Measurements from ENCODE around the gene ADAMTS1.
"Not testable (repeated sequence)": the region's sequence is repeated elsewhere in the genome, so short reads cannot be mapped to it uniquely, and the experiment has no call there.

The ADAMTS1 gene

GRCh38 chr21:26845066-26845758 is at the start of gene ADAMTS1:
ADAMTS1 (minus strand) TSS chr21:26845409; CDS start chr21:26844954, 455 bp downstream.
- peak; percentile 95 for DNase-seq (ENCODE audit: low spot score)

DNA sequence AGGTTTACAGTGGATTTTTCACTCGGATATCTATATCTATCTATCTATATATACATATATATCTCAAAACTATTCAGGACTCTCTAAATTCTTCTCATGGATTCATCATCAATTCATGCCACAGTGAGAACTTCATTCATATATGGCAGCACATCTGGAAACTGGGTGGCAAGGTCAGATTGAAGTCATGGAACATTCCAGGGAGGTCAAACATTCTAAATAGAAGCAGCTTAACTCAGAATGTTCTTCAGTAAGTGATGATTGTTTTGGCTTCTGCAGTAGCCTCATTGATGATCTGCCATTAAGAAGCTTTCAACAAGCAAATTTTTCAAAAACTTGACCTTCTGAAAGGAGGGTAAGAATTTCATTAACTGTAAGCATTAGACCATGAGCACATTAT is 46.9 kb upstream of the ADAMTS1 start:
- DNase-seq (ENCODE audit: low spot score) = no peak

- DNase-seq (ENCODE audit: low spot score) = no peak
Measured at GRCh38 chr21:26888931-26889330, 43.7 kb upstream of the ADAMTS1 start.

DNA sequence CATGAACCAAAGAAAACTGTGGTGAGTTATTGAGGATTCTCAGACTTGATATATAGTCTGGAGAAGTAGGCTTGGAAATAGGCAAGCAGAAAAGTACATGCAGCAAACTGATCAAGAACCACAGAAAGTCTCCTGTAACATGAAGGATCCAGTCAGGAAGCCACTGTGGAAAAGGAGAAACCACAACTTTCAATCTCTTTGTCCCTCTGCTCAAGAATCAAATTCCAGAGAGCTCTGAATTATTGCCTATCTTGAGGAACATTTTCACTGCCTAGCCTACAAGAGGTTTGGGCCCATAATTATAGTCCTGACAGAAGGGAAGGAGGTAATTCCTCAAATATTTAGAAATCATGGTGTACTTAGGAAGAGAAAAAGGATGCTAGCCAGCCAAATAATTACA is 43.0 kb upstream of the ADAMTS1 start:
- no peak for DNase-seq (ENCODE audit: low spot score)

DNA sequence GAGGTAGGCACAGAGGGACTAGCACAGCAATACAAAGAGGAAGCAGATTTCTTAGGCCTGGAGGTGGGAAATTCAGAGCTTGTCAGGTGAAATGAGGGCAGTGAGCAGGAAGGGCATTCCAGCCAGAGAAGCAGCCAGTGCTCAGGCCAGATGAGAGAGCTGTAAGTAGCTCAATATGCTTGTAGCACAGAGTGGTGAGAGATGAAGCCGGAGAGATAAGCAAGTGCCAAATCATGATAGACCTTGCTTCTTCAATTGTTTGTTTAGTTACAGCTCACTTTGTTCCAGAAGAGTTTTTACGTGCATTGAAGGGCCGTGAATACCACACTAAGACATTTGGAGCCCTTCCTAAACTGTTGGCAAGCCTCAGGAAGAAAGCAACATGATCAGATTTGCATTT is 42.0 kb upstream of the ADAMTS1 start:
- no peak for DNase-seq (ENCODE audit: low spot score)

DNA sequence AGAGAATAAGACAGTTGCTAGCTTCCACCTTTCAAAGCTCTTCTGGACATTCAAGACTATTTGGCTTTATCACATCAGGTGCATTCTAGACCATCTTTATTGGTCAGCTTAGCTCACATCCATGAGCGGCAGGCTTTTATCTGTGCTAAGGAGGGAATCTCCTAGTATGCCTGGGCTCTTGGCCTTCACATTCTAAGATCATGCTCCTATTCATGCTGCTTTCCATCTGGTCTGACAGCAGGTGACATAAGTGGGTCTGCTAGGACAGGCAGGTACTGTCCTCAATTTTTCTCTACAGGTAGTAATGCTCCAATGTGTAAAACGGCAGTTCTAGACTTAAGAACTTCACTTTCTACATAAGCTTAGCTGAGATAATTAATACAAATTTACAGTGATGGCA is 39.2 kb upstream of the ADAMTS1 start:
- DNase-seq (ENCODE audit: low spot score) = no peak

GRCh38 chr21:26883768-26884167 is 38.6 kb upstream of the ADAMTS1 start:
- no peak for DNase-seq (ENCODE audit: low spot score)

GRCh38 chr21:26881504-26882228 is 36.5 kb upstream of the ADAMTS1 start:
- peak; percentile 34 for DNase-seq (ENCODE audit: low spot score)

GRCh38 chr21:26877018-26877417 is 31.8 kb upstream of the ADAMTS1 start:
- no peak for DNase-seq (ENCODE audit: low spot score)

- DNase-seq (ENCODE audit: low spot score) = no peak
Measured at GRCh38 chr21:26874347-26874746, 29.1 kb upstream of the ADAMTS1 start.

- no peak for DNase-seq (ENCODE audit: low spot score)
Measured at GRCh38 chr21:26865857-26866256, 20.6 kb upstream of the ADAMTS1 start.

DNA sequence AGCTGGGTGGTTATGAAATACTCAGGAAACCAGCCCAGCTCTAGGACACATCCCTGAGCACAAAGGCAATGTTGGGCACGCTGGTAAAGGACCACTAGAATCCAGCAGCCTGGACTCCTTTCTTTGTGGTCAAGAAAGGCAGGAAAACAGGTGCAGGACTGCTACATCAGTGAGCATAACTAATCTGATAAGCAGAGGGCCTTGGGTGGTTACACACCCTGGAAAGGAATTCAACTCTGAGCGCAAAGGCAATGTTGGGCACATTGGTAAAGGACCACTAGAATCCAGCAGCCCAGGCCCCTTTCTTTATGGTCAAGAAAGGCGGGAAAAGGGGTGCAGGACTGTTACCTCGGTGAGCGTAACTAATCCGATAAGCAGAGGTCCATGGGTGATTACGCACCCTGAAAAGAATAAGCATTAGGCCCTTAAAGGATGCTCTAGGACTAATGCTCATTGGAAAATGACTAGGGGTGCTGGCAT is 11.7 kb upstream of the ADAMTS1 start:
- not testable (repeated sequence) for DNase-seq (ENCODE audit: low spot score)

DNA sequence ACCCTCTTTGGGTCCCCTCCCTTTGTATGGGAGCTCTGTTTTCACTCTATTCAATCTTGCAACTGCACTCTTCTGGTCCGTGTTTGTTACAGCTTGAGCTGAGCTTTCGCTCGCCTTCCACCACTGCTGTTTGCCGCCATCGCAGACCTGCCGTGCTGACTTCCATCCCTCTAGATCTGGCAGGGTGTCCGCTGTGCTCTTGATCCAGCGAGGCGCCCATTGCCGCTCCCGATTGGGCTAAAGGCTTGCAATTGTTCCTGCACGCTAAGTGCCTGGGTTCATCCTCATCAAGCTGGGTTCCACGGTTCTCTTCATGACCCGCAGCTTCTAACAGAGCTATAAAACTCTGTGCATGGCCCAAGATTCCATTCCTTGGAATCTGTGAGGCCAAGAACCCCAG is 9.5 kb upstream of the ADAMTS1 start:
- not testable (repeated sequence) for DNase-seq (ENCODE audit: low spot score)

DNA sequence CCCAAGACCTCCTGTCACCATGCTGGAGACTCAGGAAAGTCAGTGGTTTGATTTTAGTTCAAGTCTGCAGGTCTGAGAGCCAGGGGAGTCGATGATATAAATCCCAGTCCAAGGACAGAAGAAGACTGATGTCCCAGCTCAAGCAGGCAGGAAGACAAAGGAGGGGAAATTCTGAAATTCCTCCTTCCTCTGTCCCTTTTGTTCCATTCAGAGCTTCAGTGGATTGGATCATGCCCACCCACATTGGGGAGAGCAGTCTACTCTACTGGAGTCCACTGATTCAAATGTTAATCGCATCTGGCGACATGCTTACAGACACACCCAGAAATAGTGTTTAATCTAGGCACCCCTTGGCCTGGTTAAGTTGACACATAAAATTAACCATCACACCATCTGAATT is 7.2 kb upstream of the ADAMTS1 start:
- DNase-seq (ENCODE audit: low spot score) = no peak

DNA sequence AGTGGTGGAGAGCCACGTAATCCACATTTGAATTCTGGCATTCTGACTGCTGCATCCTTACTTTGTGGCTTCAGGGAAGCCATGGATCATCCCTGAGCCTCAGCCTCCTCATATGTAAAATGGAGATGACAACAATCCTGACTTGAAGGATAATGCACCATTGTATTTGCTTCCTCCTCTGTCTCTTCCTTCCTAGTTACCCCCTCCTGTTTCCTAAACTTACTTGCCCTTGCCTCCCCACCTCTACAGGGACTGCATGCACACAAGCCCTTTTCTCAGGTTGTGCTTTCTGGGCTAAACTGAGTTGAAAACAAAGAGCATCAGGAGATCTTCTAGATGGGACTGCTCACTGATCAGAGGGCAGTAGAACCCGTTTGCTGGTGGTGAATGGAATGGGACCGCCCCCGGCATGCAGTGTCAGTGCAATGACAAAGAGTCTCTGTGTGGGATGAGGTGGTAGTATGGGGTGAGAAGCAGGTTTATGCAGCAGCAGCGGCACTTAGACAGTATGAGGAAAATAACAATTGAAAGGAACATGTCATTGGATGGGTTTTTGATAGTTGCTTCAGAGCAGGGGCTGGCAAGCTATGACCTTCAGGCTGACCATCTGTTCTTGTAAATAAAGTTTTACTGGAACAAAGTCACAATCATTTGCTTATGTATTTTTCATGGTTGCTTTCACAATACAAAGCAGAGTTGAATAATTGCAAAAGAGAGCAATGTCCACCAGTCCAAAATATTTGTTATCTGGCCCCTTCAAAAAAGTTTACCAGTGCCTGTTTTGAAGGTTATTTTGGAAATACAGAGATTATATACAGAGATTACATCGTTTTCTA is 6.1 kb upstream of the ADAMTS1 start:
- DNase-seq (ENCODE audit: low spot score) = no peak

- DNase-seq (ENCODE audit: low spot score) = peak; percentile 19
Measured at GRCh38 chr21:26850116-26850643, 5.0 kb upstream of the ADAMTS1 start.

- DNase-seq (ENCODE audit: low spot score) = peak; percentile 35
Measured at GRCh38 chr21:26849428-26850115, 4.4 kb upstream of the ADAMTS1 start.

- no peak for DNase-seq (ENCODE audit: low spot score)
Measured at GRCh38 chr21:26847921-26848320, 2.7 kb upstream of the ADAMTS1 start.

- no peak for DNase-seq (ENCODE audit: low spot score)
Measured at GRCh38 chr21:26847002-26847401, 1.8 kb upstream of the ADAMTS1 start.

GRCh38 chr21:26846036-26846931 is 1.1 kb upstream of the ADAMTS1 start:
- peak; percentile 74 for DNase-seq (ENCODE audit: low spot score)

- DNase-seq (ENCODE audit: low spot score) = no peak
Measured at GRCh38 chr21:26845759-26846035, 488 bp upstream of the ADAMTS1 start.

Measured in AG08396 (cell line).